IMR-90 (cell line): ENCODE data around the gene ZFR2.

Source experiments
- MAFK ChIP-seq: IDR thresholded peaks from 2 replicates; pipeline ENCODE4 v1.6.1; 2012; ENCODE audit warnings: low read depth, low read length, improper control_type of control experiment
- POLR2A ChIP-seq: IDR thresholded peaks from 2 replicates; pipeline ENCODE4 v1.6.1; 2012; ENCODE audit warnings: mild to moderate bottlenecking, low read depth, low read length
- RFX5 ChIP-seq: IDR thresholded peaks from 2 replicates; pipeline ENCODE4 v1.8.0; 2012; ENCODE audit warnings: low read depth, mild to moderate bottlenecking, low read length, moderate library complexity
- SMC3 ChIP-seq: fragments of 150-350 bp; IDR thresholded peaks from 2 replicates; pipeline ENCODE4 v1.6.1; 2016; ENCODE audit warnings: low read depth, mild to moderate bottlenecking, antibody characterized with exemption, low read length, moderate library complexity
- TF ChIP-seq, protein P1 (sequence below): conservative IDR thresholded peaks from 2 replicates; pipeline ENCODE4 v1.5.1; 2012; ENCODE audit warnings: mild to moderate bottlenecking, low read depth, low read length, improper control_type of control experiment
- TF ChIP-seq, protein P2 (sequence below): fragments of 150-350 bp; IDR thresholded peaks from 2 replicates; pipeline ENCODE4 v1.6.1; 2016; ENCODE audit warnings: low read depth, mild to moderate bottlenecking, low read length, moderate library complexity, borderline replicate concordance

DNA sequence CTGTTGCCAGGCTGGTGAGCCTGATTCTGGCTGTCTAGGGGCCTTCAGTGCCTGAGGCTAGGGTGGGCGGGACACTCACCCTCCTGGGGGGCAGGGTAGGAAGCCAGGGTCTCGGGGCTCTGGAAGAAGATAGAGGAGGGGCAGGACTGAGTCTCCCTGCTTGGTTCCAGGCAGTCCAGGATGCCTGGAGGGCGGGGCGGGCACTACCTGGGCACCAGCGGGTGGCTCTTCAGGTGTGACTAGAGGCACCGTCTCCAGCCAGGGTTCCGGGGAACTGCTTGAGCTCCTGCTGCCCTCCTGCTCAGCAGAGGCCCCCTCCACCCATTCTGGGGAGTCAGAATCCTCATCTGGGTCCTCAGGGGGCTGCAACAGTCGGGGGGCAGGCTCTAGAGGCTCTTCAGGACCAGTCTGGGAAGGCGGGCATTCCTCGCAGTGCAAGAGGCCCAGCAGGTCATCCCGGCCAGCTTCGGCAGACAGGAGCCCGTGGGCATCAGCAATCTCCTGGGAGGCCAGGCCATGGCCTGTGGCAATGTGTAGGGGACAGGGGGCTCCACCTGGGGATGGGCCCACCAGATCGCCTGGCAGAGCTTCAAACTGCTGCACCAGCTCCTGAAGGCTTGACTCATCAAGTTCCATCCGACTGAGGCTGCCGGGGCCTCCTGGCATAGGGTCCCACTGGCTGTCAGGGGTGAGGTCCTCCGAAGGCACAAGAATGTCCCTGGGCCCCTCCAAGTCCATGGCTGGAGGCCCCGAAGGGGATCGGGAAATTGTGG is 109.2 kb downstream of the ZFR2 start:
- TF ChIP-seq, protein P1, sequence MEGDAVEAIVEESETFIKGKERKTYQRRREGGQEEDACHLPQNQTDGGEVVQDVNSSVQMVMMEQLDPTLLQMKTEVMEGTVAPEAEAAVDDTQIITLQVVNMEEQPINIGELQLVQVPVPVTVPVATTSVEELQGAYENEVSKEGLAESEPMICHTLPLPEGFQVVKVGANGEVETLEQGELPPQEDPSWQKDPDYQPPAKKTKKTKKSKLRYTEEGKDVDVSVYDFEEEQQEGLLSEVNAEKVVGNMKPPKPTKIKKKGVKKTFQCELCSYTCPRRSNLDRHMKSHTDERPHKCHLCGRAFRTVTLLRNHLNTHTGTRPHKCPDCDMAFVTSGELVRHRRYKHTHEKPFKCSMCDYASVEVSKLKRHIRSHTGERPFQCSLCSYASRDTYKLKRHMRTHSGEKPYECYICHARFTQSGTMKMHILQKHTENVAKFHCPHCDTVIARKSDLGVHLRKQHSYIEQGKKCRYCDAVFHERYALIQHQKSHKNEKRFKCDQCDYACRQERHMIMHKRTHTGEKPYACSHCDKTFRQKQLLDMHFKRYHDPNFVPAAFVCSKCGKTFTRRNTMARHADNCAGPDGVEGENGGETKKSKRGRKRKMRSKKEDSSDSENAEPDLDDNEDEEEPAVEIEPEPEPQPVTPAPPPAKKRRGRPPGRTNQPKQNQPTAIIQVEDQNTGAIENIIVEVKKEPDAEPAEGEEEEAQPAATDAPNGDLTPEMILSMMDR = no peak
- TF ChIP-seq MAFK (no peak), SMC3 (no peak), RFX5 (no peak), POLR2A (no peak)
- TF ChIP-seq, protein P2, sequence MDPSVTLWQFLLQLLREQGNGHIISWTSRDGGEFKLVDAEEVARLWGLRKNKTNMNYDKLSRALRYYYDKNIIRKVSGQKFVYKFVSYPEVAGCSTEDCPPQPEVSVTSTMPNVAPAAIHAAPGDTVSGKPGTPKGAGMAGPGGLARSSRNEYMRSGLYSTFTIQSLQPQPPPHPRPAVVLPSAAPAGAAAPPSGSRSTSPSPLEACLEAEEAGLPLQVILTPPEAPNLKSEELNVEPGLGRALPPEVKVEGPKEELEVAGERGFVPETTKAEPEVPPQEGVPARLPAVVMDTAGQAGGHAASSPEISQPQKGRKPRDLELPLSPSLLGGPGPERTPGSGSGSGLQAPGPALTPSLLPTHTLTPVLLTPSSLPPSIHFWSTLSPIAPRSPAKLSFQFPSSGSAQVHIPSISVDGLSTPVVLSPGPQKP = no peak
